ENCODE results near the gene ANKRD55. TPM values are rescaled to one million over a fixed set of nuclear protein-coding genes. Genes with fewer than 3 reads are reported as not detected.

Gene ANKRD55
- total and polyA plus RNA-seq, 2 of the 8 experiments (the other 6 are each of a cell fraction or from before 2014, with no cell fraction given) = not detected

- Histone ChIP-seq H2BK20ac (ENCODE audit: low read length) (no peak overlapping the region), H3K4me3 (ENCODE audit: extremely low read depth in 1 of 4, insufficient read depth in 2 of 4, low read depth in 3 of 4, low read length in 4 of 4) (no peak overlapping the region), H2BK12ac (ENCODE audit: low read depth, low read length) (no peak overlapping the region), H3K27ac (ENCODE audit: low read depth, low read length) (no peak overlapping the region), H4K20me1 (replicated peaks in 1 of 2; ENCODE audit: control insufficient read depth in 1 of 2, insufficient read depth in 2 of 2, low read length in 2 of 2) (no peaks in the 10 kb centered on the region), H4K8ac (ENCODE audit: extremely low read depth, insufficient read depth, low read length) (no peak overlapping the region), H4K5ac (ENCODE audit: insufficient read length, low read depth, low read length) (no peak overlapping the region), H3K23me2 (ENCODE audit: low read depth, low read length) (no peaks in the 10 kb centered on the region; the same call in 1 of the 2 replicates), H3K4me2 (ENCODE audit: insufficient read depth in 1 of 2, low read depth in 2 of 2, low read length in 2 of 2) (no peak overlapping the region), H2BK15ac (ENCODE audit: low read length) (no peak overlapping the region), H3K79me2 (ENCODE audit: control insufficient read depth in 1 of 2, insufficient read depth in 2 of 2, low read length in 2 of 2) (no peaks in the 10 kb centered on the region), H3K56ac (replicated peaks; ENCODE audit: insufficient read length, low read depth, low read length) (no peak overlapping the region), H2BK120ac (replicated peaks; ENCODE audit: low read depth, low read length) (no peak overlapping the region), H2AFZ (ENCODE audit: low read length) (no peak overlapping the region), H2AK5ac (ENCODE audit: low read depth, low read length) (no peak overlapping the region), H4K91ac (replicated peaks; ENCODE audit: insufficient read length, low read length) (no peak overlapping the region), H3K79me1 (ENCODE audit: low read depth, low read length) (no peaks in the 10 kb centered on the region), H3K23ac (ENCODE audit: insufficient read length) (no peak overlapping the region), H3K9ac (replicated peaks in 1 of 4; ENCODE audit: extremely low read depth in 1 of 4, low read depth in 3 of 4, low read length in 3 of 4) (no peak overlapping the region), H3K14ac (ENCODE audit: insufficient read length) (no peak overlapping the region), H3K9me3 (ENCODE audit: insufficient read depth in 2 of 2, low read depth in 1 of 2, low read length in 1 of 2) (no peaks in the 10 kb centered on the region), H3K4me1 (replicated peaks in 1 of 4; ENCODE audit: control insufficient read depth in 3 of 4, insufficient read depth in 4 of 4, low read length in 3 of 4) (no peaks in the 10 kb centered on the region), H2BK5ac (ENCODE audit: low read depth, low read length) (no peak overlapping the region), H3K4ac (replicated peaks; ENCODE audit: insufficient read length, low read depth, low read length) (no peak overlapping the region), H3K36me3 (ENCODE audit: control insufficient read depth in 2 of 4, insufficient read depth in 4 of 4, low read length in 3 of 4) (no peaks in the 10 kb centered on the region), H3K27me3 (replicated peaks in 1 of 4; ENCODE audit: control insufficient read depth in 3 of 4, extremely low read depth in 1 of 4, insufficient read depth in 3 of 4, low read length in 3 of 4) (no peaks in the 10 kb centered on the region), H3K18ac (ENCODE audit: extremely low read depth, low read length) (no peak overlapping the region)
- DNase-seq (ENCODE audit: low read depth in 1 of 2, low spot score in 2 of 2) (no peak), FAIRE-seq (no peak)
- TF ChIP-seq ATF3 (IDR thresholded peaks at IDR 0.05; ENCODE audit: insufficient read depth, low read depth, low read length) (no peak), JUN (IDR thresholded peaks at IDR 0.05; ENCODE audit: low read depth, low read length) (no peak), RFX5 (IDR thresholded peaks at IDR 0.05; ENCODE audit: borderline replicate concordance, low read depth, low read length) (no peak), KDM5A (IDR thresholded peaks at IDR 0.05; ENCODE audit: low read length) (no peak), EP300 (IDR thresholded peaks at IDR 0.05; ENCODE audit: borderline replicate concordance in 1 of 2, low read depth in 2 of 2, low read length in 2 of 2) (no peak), SAP30 (IDR thresholded peaks at IDR 0.05; ENCODE audit: insufficient read depth, insufficient replicate concordance, low read length) (no peak)
- CTCF ChIA-PET (ENCODE audit: partially characterized antibody) = no interaction called here
- 87% methylated on average over 5 of the region's 5 CpGs; no CpG with 5 or more reads in 1 of the 2 experiments for WGBS, 2 experiments (ENCODE audit: extremely low coverage in 1 of 2, insufficient coverage in 1 of 2, insufficient read length in 1 of 2, insufficient replicate concordance in 2 of 2, low coverage in 1 of 2, low lambda C conversion rate in 2 of 2, missing lambda C conversion rate in 1 of 2)
- POLR2A ChIA-PET (ENCODE audit: partially characterized antibody) = interaction anchor here (0.6 kb wide), 1 partner anchor 724 kb away, joined by 3 read pairs; no protein-coding TSS in a partner anchor
These were observed 141.0 kb downstream of the ANKRD55 start for GRCh38 chr5:56092115-56092514.
